AG09319 (cell line): ENCODE measurements around the gene MARS1.
A peak's percentile ranks its signal among the peaks of the same experiment; 100 is the strongest.

ENCODE experiments used
- DNase-seq: peaks from one replicate; pipeline ENCODE4 v3.0.0-alpha.2; 2010; ENCODE audit warnings: low read depth; ENCODE audit errors: extremely low read depth
- CTCF ChIP-seq: IDR thresholded peaks from 2 replicates; pipeline ENCODE4 v1.5.1; 2011; ENCODE audit warnings: low read depth, mild to moderate bottlenecking, inconsistent platforms, low read length, moderate library complexity

The MARS1 gene

GRCh38 chr12:57459750-57460467 is 28.0 kb upstream of the MARS1 start, which contains the start of gene GLI1:
TSS of gene GLI1 (plus strand) at chr12:57459785. CDS start at chr12:57463692, 3,907 bp downstream.
- TF ChIP-seq CTCF, result no peak
- DNase-seq, result peak; percentile 39

GRCh38 chr12:57460468-57460784 is 27.4 kb upstream of the MARS1 start:
- no peak for TF ChIP-seq CTCF
- no peak for DNase-seq

GRCh38 chr12:57460841-57461275 is 27.0 kb upstream of the MARS1 start:
- DNase-seq, result no peak
- no peak for TF ChIP-seq CTCF

DNA sequence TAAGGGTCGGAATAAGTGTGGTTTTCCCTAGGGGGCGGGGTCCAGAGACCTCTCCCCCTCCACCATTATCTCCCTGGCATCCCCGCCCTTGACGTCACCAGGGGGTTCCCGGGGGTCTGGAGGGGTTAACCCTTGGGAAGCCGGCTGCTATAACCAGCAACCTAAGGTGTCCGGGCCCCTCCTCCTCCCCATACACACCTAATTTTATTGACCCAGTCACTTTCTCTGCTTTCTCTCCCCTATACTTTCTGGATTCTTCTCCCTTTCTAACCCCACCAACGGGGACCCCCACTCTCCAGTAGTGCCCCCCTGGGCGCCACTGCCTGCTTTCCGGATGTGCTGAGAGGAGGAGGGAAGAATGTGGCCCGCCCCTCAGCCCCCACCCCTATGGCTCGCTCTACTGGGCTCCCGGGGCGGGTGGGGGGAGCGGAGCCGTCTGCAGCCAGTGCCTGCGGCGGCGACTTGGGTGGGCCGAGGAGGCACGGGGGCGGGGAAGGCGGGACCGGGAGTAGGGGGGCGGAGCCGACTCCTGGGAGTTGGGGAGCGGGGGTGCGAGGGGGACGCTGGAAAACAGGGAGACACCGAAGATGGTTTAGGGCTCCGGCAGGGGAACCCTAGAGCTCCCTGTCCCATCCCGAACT is 26.5 kb upstream of the MARS1 start:
- TF ChIP-seq CTCF, result no peak

DNA sequence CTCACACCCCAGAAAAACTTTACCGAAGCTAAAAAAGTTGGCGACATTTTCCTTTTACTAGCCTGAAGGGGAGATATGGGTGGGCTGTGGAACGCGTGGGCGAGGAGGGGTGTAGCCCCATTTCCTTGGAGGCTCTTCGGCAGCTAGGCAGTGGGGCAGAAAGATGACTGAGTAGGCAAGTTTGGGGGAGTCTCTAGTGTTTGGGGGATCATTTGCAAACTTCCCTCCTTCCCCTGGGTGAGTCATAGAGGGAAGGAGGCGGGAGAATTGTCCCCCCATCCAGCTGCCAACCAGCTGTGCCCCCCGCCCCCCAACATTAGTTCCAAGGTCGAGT is 26.0 kb upstream of the MARS1 start:
- DNase-seq, result no peak
- TF ChIP-seq CTCF, result no peak

More for the DNA sequence above, 26.5 kb upstream of the MARS1 start:
- DNase-seq, result no peak

- TF ChIP-seq CTCF, result peak; percentile 97
- DNase-seq, result peak; percentile 54
Measured at GRCh38 chr12:57462251-57462911, 25.5 kb upstream of the MARS1 start.

- no peak for DNase-seq
- TF ChIP-seq CTCF, result no peak
Measured at GRCh38 chr12:57462912-57463253, 25.0 kb upstream of the MARS1 start.
